CD4-positive, alpha-beta T cell (primary cell): ENCODE data around the gene GPRASP3. TPM values are rescaled to one million over a fixed set of nuclear protein-coding genes. Genes with fewer than 3 reads are reported as not detected.

Source experiments
- ATAC-seq: fragments of 200-7000 bp; cut with Tn5 transposase; one replicate; pipeline ENCODE4 v1.10.0; 2022; ENCODE audit warnings: mild to moderate bottlenecking; ENCODE audit not compliant: poor library complexity
- CTCF ChIA-PET: fragments of 350-600 bp; sonication (Branson Sonifier 250); formaldehyde crosslinking; loops from one replicate; lab custom pipeline; 2021; ENCODE audit warnings: antibody characterized with exemption, inconsistent platforms; lab: Charles Lee
- POLR2A ChIA-PET: fragments of 350-600 bp; sonication (Branson Sonifier 250); formaldehyde crosslinking; loops from one replicate; lab custom pipeline; 2021; ENCODE audit warnings: antibody characterized with exemption, inconsistent platforms; lab: Charles Lee
- DNase-seq, 14 experiments: peaks; one replicate each; pipeline ENCODE4 v3.0.0-alpha.2; 2013 to 2020; ENCODE audit warnings: mixed read lengths in 2 of 14
- H3K27ac ChIP-seq, 2 donors: one replicate each; pipeline versions ENCODE4 v1.5.1 to v1.7.0; 2013; ENCODE audit warnings: low read length in 2 of 2, low read depth in 1 of 2, mild to moderate bottlenecking in 1 of 2
- H3K27me3 ChIP-seq, 2 experiments: 1 replicate in 1 of 2; 2 replicates in 1 of 2; pipeline versions ENCODE4 v1.6.1 to v1.7.0; 2013; ENCODE audit warnings: low read length in 2 of 2, control low read depth in 1 of 2, mild to moderate bottlenecking in 1 of 2, moderate library complexity in 1 of 2; ENCODE audit not compliant: insufficient read depth in 2 of 2, control insufficient read depth in 1 of 2
- H3K36me3 ChIP-seq: one replicate; pipeline ENCODE4 v1.6.1; 2013; ENCODE audit warnings: low read length, control low read depth; ENCODE audit not compliant: insufficient read depth
- H3K4me1 ChIP-seq: one replicate; pipeline ENCODE4 v1.6.1; 2013; ENCODE audit warnings: low read length, control low read depth; ENCODE audit not compliant: insufficient read depth
- H3K4me3 ChIP-seq: one replicate; pipeline ENCODE4 v1.5.1; 2013; ENCODE audit warnings: mild to moderate bottlenecking, low read length, moderate library complexity
- H3K9me3 ChIP-seq, 2 experiments: 1 replicate in 1 of 2; 2 replicates in 1 of 2; pipeline versions ENCODE4 v1.6.1 to v1.7.0; 2013; ENCODE audit warnings: low read length in 2 of 2, mild to moderate bottlenecking in 2 of 2, control low read depth in 1 of 2, moderate library complexity in 1 of 2; ENCODE audit not compliant: control insufficient read depth in 1 of 2, insufficient read depth in 1 of 2
- H3K27ac Mint-ChIP-seq: one replicate; pipeline ENCODE4 v1.8.0; 2020; ENCODE audit warnings: mixed read lengths
- H3K27me3 Mint-ChIP-seq: one replicate; pipeline ENCODE4 v1.8.0; 2021; ENCODE audit warnings: mixed read lengths
- H3K36me3 Mint-ChIP-seq: one replicate; pipeline ENCODE4 v1.8.0; 2021; ENCODE audit warnings: low read depth, mixed read lengths
- H3K4me1 Mint-ChIP-seq: one replicate; pipeline ENCODE4 v1.8.0; 2021; ENCODE audit warnings: low read depth, mixed read lengths
- H3K4me3 Mint-ChIP-seq: one replicate; pipeline ENCODE4 v1.8.0; 2020; ENCODE audit warnings: mild to moderate bottlenecking, mixed read lengths
- H3K9me3 Mint-ChIP-seq: one replicate; pipeline ENCODE4 v1.8.0; 2020; ENCODE audit warnings: mixed read lengths
- intact Hi-C, 2 experiments: fragments of 100-400 bp; cut with DNase I in 1 of 2; cut with micrococcal nuclease in 1 of 2; formaldehyde crosslinking; loops; one replicate each; pipeline versions ENCODE4 v1.15.1 to v1.9.0; 2023 to 2025; cut with DNase I, micrococcal nuclease
- total RNA-seq, 174 experiments: library from RNA in 2 of 174; stranded (reverse) in 2 of 174; gene quantifications; one replicate each; pipeline ENCODE4 v1.2.3 and lab custom pipeline; 2021 to 2026
- TF ChIP-seq, protein P1 (sequence below): fragments of 200-600 bp; IDR thresholded peaks from one replicate; pipeline ENCODE4 v1.8.0; 2022; ENCODE audit warnings: antibody characterized with exemption, mild to moderate bottlenecking

GPRASP3 gene
- total RNA-seq, 2 experiments from 2014 or later: 1.5 to 2.6 TPM

DNA sequence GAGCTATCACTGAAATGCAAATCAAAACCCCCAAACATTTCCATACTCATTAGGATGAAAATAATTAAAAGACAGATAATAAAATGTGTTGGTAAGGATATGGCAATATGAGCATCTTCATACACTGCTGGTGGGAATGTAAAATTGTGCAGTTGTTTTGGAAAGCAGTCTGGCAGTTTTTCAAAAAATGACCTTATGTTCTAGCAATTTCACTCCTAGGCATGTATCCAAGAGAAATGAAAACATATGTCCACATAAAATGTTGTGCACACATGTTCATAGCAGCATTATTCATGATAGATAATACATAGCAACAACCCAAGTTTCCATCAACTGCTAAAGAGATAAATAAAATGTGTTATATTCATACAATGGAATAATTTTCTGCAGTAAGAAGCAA lies 23.0 kb upstream of the GPRASP3 start:
- Histone ChIP-seq H3K36me3 (no peaks in the 10 kb centered on the region), H3K9me3 (no peaks in the 10 kb centered on the region), H3K27ac (no peak overlapping the region), H3K4me3 (no peak overlapping the region), H3K27me3 (no peaks in the 10 kb centered on the region), H3K4me1 (no peaks in the 10 kb centered on the region)
- Mint-ChIP-seq H3K4me3 (no peak overlapping the region), H3K9me3 (no peaks in the 10 kb centered on the region), H3K36me3 (peaks cover 11% of the 10 kb centered on the region), H3K27me3 (no peaks in the 10 kb centered on the region), H3K27ac (no peak overlapping the region), H3K4me1 (no peaks in the 10 kb centered on the region)
- ATAC-seq (no peak), DNase-seq (no peak)
- intact Hi-C loops: no loop called here
- ChIA-PET POLR2A (no interaction called here), CTCF (no interaction called here)
- TF ChIP-seq, protein P1, sequence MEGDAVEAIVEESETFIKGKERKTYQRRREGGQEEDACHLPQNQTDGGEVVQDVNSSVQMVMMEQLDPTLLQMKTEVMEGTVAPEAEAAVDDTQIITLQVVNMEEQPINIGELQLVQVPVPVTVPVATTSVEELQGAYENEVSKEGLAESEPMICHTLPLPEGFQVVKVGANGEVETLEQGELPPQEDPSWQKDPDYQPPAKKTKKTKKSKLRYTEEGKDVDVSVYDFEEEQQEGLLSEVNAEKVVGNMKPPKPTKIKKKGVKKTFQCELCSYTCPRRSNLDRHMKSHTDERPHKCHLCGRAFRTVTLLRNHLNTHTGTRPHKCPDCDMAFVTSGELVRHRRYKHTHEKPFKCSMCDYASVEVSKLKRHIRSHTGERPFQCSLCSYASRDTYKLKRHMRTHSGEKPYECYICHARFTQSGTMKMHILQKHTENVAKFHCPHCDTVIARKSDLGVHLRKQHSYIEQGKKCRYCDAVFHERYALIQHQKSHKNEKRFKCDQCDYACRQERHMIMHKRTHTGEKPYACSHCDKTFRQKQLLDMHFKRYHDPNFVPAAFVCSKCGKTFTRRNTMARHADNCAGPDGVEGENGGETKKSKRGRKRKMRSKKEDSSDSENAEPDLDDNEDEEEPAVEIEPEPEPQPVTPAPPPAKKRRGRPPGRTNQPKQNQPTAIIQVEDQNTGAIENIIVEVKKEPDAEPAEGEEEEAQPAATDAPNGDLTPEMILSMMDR: no peak

DNA sequence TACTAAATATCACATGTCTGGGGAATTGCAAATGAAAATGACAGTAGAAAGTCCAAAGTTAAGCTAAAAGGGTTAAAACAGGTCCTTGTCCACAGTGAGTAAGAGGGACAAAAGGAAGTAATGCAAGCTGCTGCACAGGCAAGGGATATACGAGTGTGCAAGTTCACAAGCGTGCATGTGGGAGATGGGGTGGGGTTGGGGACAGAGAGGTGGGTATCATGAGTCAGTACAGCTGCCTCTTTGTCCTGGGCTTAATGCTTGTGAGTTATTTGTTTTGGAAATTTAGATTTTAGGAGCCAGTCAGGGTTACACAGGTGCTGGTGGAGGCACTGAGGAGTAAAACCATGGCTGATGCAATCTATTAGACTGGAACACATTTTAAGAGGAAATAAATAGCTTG lies 11.6 kb upstream of the GPRASP3 start:
- Histone ChIP-seq H3K4me1 (peaks cover 14% of the 10 kb centered on the region), H3K36me3 (no peaks in the 10 kb centered on the region), H3K27me3 (peaks cover 0 to 5% of the 10 kb centered on the region in 2 experiments), H3K9me3 (no peaks in the 10 kb centered on the region), H3K27ac (no peak overlapping the region), H3K4me3 (no peak overlapping the region)
- ATAC-seq (no peak), DNase-seq (no peak)
- no peak overlapping the region for H3K27ac Mint-ChIP-seq
- TF ChIP-seq, protein P1: no peak
- no peaks in the 10 kb centered on the region for H3K9me3 Mint-ChIP-seq
- H3K4me3 Mint-ChIP-seq: no peak overlapping the region
- intact Hi-C loops: no loop called here
- ChIA-PET POLR2A (interaction anchor here (1.2 kb wide), 1 partner anchor 49 kb away, joined by 3 read pairs; no protein-coding TSS in a partner anchor), CTCF (no interaction called here)
- peaks cover 11% of the 10 kb centered on the region for H3K27me3 Mint-ChIP-seq
- H3K4me1 Mint-ChIP-seq: peaks cover 30% of the 10 kb centered on the region
- H3K36me3 Mint-ChIP-seq: no peaks in the 10 kb centered on the region

DNA sequence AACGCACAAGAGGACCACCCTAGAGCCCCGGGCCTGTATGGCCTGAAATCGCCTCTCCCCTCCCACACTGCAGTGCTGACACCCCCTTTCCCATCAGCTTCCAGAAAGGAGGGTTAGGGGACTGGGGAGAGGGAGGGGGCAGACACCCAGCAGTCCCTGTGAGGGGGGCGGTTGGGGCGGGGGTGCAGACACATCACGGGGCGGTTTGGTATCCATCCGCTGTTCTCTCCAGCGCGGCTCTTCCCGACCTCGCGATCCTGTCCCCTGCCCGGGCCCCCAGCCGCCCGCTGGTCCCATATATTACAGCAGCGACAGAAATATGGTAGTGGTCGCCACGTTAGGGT lies 8.7 kb upstream of the GPRASP3 start:
- Histone ChIP-seq H3K4me1 (peaks cover 14% of the 10 kb centered on the region), H3K36me3 (no peaks in the 10 kb centered on the region), H3K27ac (no peak overlapping the region), H3K4me3 (peak overlapping the region; percentile 62), H3K9me3 (no peaks in the 10 kb centered on the region), H3K27me3 (peaks cover 0 to 5% of the 10 kb centered on the region in 2 experiments)
- H3K4me3 Mint-ChIP-seq: peak overlapping the region; percentile 92
- intact Hi-C loops: no loop called here
- POLR2A ChIA-PET: interaction anchor here (1.2 kb wide), 1 partner anchor 113 kb away, joined by 3 read pairs; the partner anchor contains the start of gene ARMCX5
- H3K4me1 Mint-ChIP-seq: peaks cover 30% of the 10 kb centered on the region
- CTCF ChIA-PET: no interaction called here
- ATAC-seq: no peak
- H3K9me3 Mint-ChIP-seq: no peaks in the 10 kb centered on the region
- TF ChIP-seq, protein P1: no peak
- peaks cover 11% of the 10 kb centered on the region for H3K27me3 Mint-ChIP-seq
- no peak overlapping the region for H3K27ac Mint-ChIP-seq
- DNase-seq: no peak
- no peaks in the 10 kb centered on the region for H3K36me3 Mint-ChIP-seq
